Thoracic aorta (tissue), 2 donors: ENCODE results near the gene BCL11B. TPM values are rescaled to one million over a fixed set of nuclear protein-coding genes. Genes with fewer than 3 reads are reported as not detected.

Experiments used
- ATAC-seq: fragments of 150-250 bp; one replicate; pipeline ENCODE4 v1.8.0; 2017; ENCODE audit warnings: low read depth; ENCODE audit not compliant: insufficient number of reproducible peaks, low FRiP score
- DNase-seq: peaks from one replicate; pipeline ENCODE4 v3.0.0-alpha.2; 2020; ENCODE audit warnings: low spot score
- H3K27ac ChIP-seq, 2 donors: fragments of 200-600 bp; sonication (generic); 1 replicate in 1 of 2; 2 replicates in 1 of 2; pipeline ENCODE4 v1.5.1; 2016; ENCODE audit warnings: mild to moderate bottlenecking in 2 of 2, moderate library complexity in 2 of 2
- H3K27me3 ChIP-seq: fragments of 200-600 bp; sonication (generic); replicated peaks from 2 replicates; pipeline ENCODE4 v1.6.0; 2016; ENCODE audit warnings: mild to moderate bottlenecking; ENCODE audit not compliant: insufficient read depth
- H3K36me3 ChIP-seq: fragments of 200-600 bp; sonication (generic); one replicate; pipeline ENCODE4 v1.5.1; 2016
- H3K4me1 ChIP-seq, 2 donors: fragments of 200-600 bp; sonication (generic); 1 replicate in 1 of 2; 2 replicates in 1 of 2; pipeline versions ENCODE4 v1.5.1 to v1.6.0; 2016; ENCODE audit warnings: low read depth in 2 of 2, mild to moderate bottlenecking in 1 of 2; ENCODE audit not compliant: control insufficient read depth in 1 of 2
- H3K4me3 ChIP-seq: fragments of 200-600 bp; sonication (generic); 2 replicates; pipeline ENCODE4 v1.5.1; 2016; ENCODE audit warnings: mild to moderate bottlenecking
- H3K9me3 ChIP-seq: fragments of 200-600 bp; sonication (generic); 2 replicates; pipeline ENCODE4 v1.5.1; 2016
- total RNA-seq, 2 donors: library from RNA; depleted of rRNA; stranded (reverse); fragments of >200 nt; gene quantifications; one replicate each; pipeline versions ENCODE4 v1.1.0 to v1.2.3, GENCODE V29; 2016
- TF ChIP-seq, protein P1 (sequence below): fragments of 200-600 bp; sonication (generic); IDR thresholded peaks from one replicate; pipeline ENCODE4 v1.5.1; 2019; ENCODE audit warnings: antibody characterized with exemption

Gene BCL11B
- total RNA-seq, 2 donors from 2014 or later, result 0.92 to 6.2 TPM

DNA sequence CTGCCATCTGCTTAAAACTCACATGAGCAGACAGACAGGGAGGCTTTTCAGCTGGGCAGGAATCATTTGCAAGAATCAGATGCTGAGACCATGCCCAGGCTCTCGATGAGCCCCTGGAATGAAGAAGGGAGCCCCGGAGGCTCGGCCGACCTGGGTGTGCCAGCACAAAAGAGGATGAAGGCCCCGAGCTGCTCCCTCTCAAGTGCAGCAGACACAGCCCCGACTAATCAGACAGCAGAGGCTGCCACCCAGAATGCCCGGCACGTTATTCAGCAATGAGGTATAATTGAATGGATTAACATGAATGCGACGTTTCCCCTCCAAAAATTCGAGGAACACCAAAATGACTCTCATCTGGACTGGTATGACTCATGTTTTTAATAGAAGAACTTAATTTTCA lies 58.9 kb downstream of the BCL11B start:
- Histone ChIP-seq H3K27me3 (no peaks in the 10 kb centered on the region), H3K4me1 (peaks cover 13 to 43% of the 10 kb centered on the region in 2 donors), H3K4me3 (peak overlapping the region; percentile 17), H3K9me3 (no peaks in the 10 kb centered on the region), H3K36me3 (no peaks in the 10 kb centered on the region), H3K27ac (no peak overlapping the region)
- TF ChIP-seq, protein P1, sequence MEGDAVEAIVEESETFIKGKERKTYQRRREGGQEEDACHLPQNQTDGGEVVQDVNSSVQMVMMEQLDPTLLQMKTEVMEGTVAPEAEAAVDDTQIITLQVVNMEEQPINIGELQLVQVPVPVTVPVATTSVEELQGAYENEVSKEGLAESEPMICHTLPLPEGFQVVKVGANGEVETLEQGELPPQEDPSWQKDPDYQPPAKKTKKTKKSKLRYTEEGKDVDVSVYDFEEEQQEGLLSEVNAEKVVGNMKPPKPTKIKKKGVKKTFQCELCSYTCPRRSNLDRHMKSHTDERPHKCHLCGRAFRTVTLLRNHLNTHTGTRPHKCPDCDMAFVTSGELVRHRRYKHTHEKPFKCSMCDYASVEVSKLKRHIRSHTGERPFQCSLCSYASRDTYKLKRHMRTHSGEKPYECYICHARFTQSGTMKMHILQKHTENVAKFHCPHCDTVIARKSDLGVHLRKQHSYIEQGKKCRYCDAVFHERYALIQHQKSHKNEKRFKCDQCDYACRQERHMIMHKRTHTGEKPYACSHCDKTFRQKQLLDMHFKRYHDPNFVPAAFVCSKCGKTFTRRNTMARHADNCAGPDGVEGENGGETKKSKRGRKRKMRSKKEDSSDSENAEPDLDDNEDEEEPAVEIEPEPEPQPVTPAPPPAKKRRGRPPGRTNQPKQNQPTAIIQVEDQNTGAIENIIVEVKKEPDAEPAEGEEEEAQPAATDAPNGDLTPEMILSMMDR, result no peak
- no peak for DNase-seq
- ATAC-seq, result no peak

DNA sequence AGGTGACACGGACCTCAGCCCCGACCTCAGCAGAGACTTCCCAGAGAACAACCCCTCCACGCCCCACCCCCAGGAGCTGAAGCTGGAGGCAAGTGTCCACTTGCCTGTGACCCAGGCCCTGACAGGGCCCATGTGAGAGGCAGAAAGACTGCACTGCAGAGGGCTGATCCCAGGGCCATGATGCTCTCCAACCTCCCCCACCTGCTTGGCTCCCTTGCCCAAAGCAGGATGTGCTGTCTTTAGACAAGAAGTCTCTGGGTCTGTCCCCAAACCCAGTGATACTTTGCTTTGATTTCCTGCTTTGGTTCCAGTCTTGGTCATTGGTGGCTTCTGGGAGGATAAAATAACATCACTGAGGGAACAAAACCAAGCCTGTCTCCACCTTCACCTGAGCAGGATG lies 59.4 kb downstream of the BCL11B start:
- TF ChIP-seq, protein P1, result no peak
- no peaks in the 10 kb centered on the region for H3K36me3 ChIP-seq

DNA sequence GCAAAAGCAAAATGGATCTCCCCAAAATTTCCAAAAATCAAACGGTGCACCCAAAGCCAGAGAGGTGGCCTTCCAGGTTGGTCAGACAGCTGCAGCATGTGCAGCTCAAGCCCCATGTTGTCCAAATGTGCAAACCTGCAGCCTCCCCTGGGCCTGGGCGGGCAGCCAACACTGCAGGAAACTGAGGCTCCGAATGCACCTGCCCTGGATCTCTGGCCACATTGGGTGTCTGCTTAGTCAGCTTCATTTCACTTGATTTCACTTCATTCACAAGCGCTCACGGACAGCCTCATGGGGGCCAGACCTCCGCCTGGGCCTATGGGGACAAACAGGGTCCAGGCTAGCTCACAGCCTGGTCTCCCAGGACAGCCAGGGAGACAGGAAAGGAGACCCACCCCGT lies 59.8 kb downstream of the BCL11B start:
- no peak for DNase-seq
- TF ChIP-seq, protein P1, result no peak
- H3K27ac ChIP-seq, result no peak overlapping the region

More for the DNA sequence above, 59.4 kb downstream of the BCL11B start:
- no peak for DNase-seq
- ATAC-seq, result no peak
- no peaks in the 10 kb centered on the region for H3K9me3 ChIP-seq
- no peak overlapping the region for H3K27ac ChIP-seq
- H3K4me1 ChIP-seq, result peaks cover 12 to 41% of the 10 kb centered on the region in 2 donors
- no peak overlapping the region for H3K4me3 ChIP-seq
- no peaks in the 10 kb centered on the region for H3K27me3 ChIP-seq

DNA sequence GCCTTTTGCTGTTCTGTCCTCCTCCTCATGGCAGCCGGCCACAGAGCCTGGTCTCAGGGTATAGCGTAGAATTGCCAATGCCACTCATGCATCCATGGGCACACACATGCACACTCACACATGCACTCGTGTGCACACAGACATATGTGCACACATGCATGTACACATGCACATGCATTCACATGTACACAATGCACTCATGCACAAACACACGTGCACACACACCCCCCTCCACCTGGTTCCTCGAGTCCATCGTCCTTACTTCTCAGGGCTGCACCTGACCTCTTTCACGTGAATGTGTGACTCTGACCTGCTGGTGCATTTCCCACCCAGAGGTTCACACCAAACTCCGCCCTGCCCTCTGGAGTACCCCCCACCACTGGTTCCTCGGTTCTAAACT lies 60.6 kb downstream of the BCL11B start:
- Histone ChIP-seq H3K27ac (no peak overlapping the region), H3K9me3 (no peaks in the 10 kb centered on the region), H3K27me3 (no peaks in the 10 kb centered on the region), H3K4me3 (no peak overlapping the region), H3K4me1 (peaks cover 8 to 30% of the 10 kb centered on the region in 2 donors), H3K36me3 (no peaks in the 10 kb centered on the region)
- DNase-seq (no peak), ATAC-seq (no peak)
- TF ChIP-seq, protein P1, result no peak

More for the DNA sequence above, 59.8 kb downstream of the BCL11B start:
- Histone ChIP-seq H3K4me1 (peaks cover 9 to 36% of the 10 kb centered on the region in 2 donors), H3K4me3 (no peak overlapping the region), H3K27me3 (no peaks in the 10 kb centered on the region), H3K36me3 (no peaks in the 10 kb centered on the region), H3K9me3 (no peaks in the 10 kb centered on the region)
- ATAC-seq, result no peak

DNA sequence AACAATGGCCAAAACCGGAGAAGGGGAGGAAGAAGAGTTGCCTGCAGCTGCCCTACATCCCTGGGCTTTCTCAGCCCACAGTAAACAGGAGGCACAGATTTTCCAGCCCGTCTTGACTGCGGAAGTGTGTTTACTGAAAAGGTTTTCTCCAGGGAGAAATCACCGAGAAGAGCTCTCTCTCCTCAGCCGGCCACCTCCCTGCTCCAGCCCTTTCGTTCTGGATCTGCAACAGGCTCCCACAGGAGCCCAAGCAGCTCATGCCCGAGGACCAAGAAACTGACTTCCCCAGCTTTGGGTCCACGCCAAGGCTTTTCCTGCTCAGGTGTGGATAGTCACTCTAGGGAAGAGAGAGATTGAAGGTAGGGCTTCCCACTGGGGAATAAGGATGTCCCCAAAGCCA lies 61.7 kb downstream of the BCL11B start:
- H3K4me3 ChIP-seq, result no peak overlapping the region
- H3K36me3 ChIP-seq, result no peaks in the 10 kb centered on the region
- no peak for DNase-seq
- no peak overlapping the region for H3K27ac ChIP-seq
- TF ChIP-seq, protein P1, result no peak
- ATAC-seq, result no peak
- H3K27me3 ChIP-seq, result no peaks in the 10 kb centered on the region
- peaks cover 6 to 19% of the 10 kb centered on the region in 2 donors for H3K4me1 ChIP-seq
- H3K9me3 ChIP-seq, result no peaks in the 10 kb centered on the region
